ENCODE data around the gene KRTAP10-12.
"Not testable (repeated sequence)": the region's sequence is repeated elsewhere in the genome, so short reads cannot be mapped to it uniquely, and the experiment has no call there.

Gene KRTAP10-12

GRCh38 chr21:44697172-44697810, at the start of gene KRTAP10-12:
KRTAP10-12 (plus strand) TSS chr21:44697172; CDS start chr21:44697202, 30 bp downstream.
- H3K27ac ChIP-seq (ENCODE audit: low read depth, low read length); H3K4me3 ChIP-seq (ENCODE audit: low read depth in 1 of 2, low read length in 2 of 2); H3K4me1 ChIP-seq (ENCODE audit: control insufficient read depth in 1 of 2, insufficient read depth in 2 of 2, low read length in 2 of 2); H3K9ac ChIP-seq (ENCODE audit: low read depth in 1 of 2, low read length in 2 of 2); H3K9me3 ChIP-seq (ENCODE audit: control insufficient read depth in 1 of 2, low read length in 2 of 2); H3K36me3 ChIP-seq (ENCODE audit: control insufficient read depth in 1 of 2, insufficient read depth in 2 of 2, low read length in 2 of 2): not testable (repeated sequence)
- H3K27me3 ChIP-seq (ENCODE audit: control insufficient read depth in 1 of 2, insufficient read depth in 2 of 2, low read length in 2 of 2), result peaks cover 13 to 38% of the 10 kb centered on the region in 2 donors

- Histone ChIP-seq H3K4me1 (ENCODE audit: control insufficient read depth in 1 of 2, insufficient read depth in 2 of 2, low read length in 2 of 2) (no peaks in the 10 kb centered on the region), H3K9me3 (ENCODE audit: control insufficient read depth in 1 of 2, low read length in 2 of 2) (peaks cover 4 to 11% of the 10 kb centered on the region in 2 donors), H3K27ac (ENCODE audit: low read depth, low read length) (no peak overlapping the region), H3K36me3 (ENCODE audit: control insufficient read depth in 1 of 2, insufficient read depth in 2 of 2, low read length in 2 of 2) (no peaks in the 10 kb centered on the region), H3K9ac (ENCODE audit: low read depth in 1 of 2, low read length in 2 of 2) (no peak overlapping the region), H3K4me3 (ENCODE audit: low read depth in 1 of 2, low read length in 2 of 2) (no peak overlapping the region), H3K27me3 (ENCODE audit: control insufficient read depth in 1 of 2, insufficient read depth in 2 of 2, low read length in 2 of 2) (no peaks in the 10 kb centered on the region)
Measured at GRCh38 chr21:44647222-44647552, 49.8 kb upstream of the KRTAP10-12 start.

- no peak overlapping the region for H3K4me3 ChIP-seq (ENCODE audit: low read depth in 1 of 2, low read length in 2 of 2)
- no peak overlapping the region for H3K27ac ChIP-seq (ENCODE audit: low read depth, low read length)
- no peak overlapping the region for H3K9ac ChIP-seq (ENCODE audit: low read depth in 1 of 2, low read length in 2 of 2)
- H3K27me3 ChIP-seq (ENCODE audit: control insufficient read depth in 1 of 2, insufficient read depth in 2 of 2, low read length in 2 of 2), result no peaks in the 10 kb centered on the region
- H3K4me1 ChIP-seq (ENCODE audit: control insufficient read depth in 1 of 2, insufficient read depth in 2 of 2, low read length in 2 of 2), result no peaks in the 10 kb centered on the region
- H3K36me3 ChIP-seq (ENCODE audit: control insufficient read depth in 1 of 2, insufficient read depth in 2 of 2, low read length in 2 of 2), result no peaks in the 10 kb centered on the region
- H3K9me3 ChIP-seq (ENCODE audit: control insufficient read depth in 1 of 2, low read length in 2 of 2), result peaks cover 4 to 11% of the 10 kb centered on the region in 2 donors
Measured at GRCh38 chr21:44648557-44649311, 48.2 kb upstream of the KRTAP10-12 start.

GRCh38 chr21:44649521-44650100, 47.4 kb upstream of the KRTAP10-12 start:
- Histone ChIP-seq H3K9ac (ENCODE audit: low read depth in 1 of 2, low read length in 2 of 2) (no peak overlapping the region), H3K9me3 (ENCODE audit: control insufficient read depth in 1 of 2, low read length in 2 of 2) (peaks cover 0 to 3% of the 10 kb centered on the region in 2 donors), H3K36me3 (ENCODE audit: control insufficient read depth in 1 of 2, insufficient read depth in 2 of 2, low read length in 2 of 2) (no peaks in the 10 kb centered on the region), H3K27ac (ENCODE audit: low read depth, low read length) (no peak overlapping the region), H3K4me3 (ENCODE audit: low read depth in 1 of 2, low read length in 2 of 2) (no peak overlapping the region), H3K27me3 (ENCODE audit: control insufficient read depth in 1 of 2, insufficient read depth in 2 of 2, low read length in 2 of 2) (no peaks in the 10 kb centered on the region), H3K4me1 (ENCODE audit: control insufficient read depth in 1 of 2, insufficient read depth in 2 of 2, low read length in 2 of 2) (no peaks in the 10 kb centered on the region)

- Histone ChIP-seq H3K27me3 (ENCODE audit: control insufficient read depth in 1 of 2, insufficient read depth in 2 of 2, low read length in 2 of 2) (no peaks in the 10 kb centered on the region), H3K4me1 (ENCODE audit: control insufficient read depth in 1 of 2, insufficient read depth in 2 of 2, low read length in 2 of 2) (no peaks in the 10 kb centered on the region), H3K4me3 (ENCODE audit: low read depth in 1 of 2, low read length in 2 of 2) (no peak overlapping the region), H3K36me3 (ENCODE audit: control insufficient read depth in 1 of 2, insufficient read depth in 2 of 2, low read length in 2 of 2) (no peaks in the 10 kb centered on the region), H3K27ac (ENCODE audit: low read depth, low read length) (no peak overlapping the region), H3K9me3 (ENCODE audit: control insufficient read depth in 1 of 2, low read length in 2 of 2) (no peaks in the 10 kb centered on the region), H3K9ac (ENCODE audit: low read depth in 1 of 2, low read length in 2 of 2) (no peak overlapping the region)
Measured at GRCh38 chr21:44650265-44650972, 46.6 kb upstream of the KRTAP10-12 start.

- Histone ChIP-seq H3K4me3 (ENCODE audit: low read depth in 1 of 2, low read length in 2 of 2) (no peak overlapping the region), H3K36me3 (ENCODE audit: control insufficient read depth in 1 of 2, insufficient read depth in 2 of 2, low read length in 2 of 2) (no peaks in the 10 kb centered on the region), H3K4me1 (ENCODE audit: control insufficient read depth in 1 of 2, insufficient read depth in 2 of 2, low read length in 2 of 2) (no peaks in the 10 kb centered on the region), H3K9me3 (ENCODE audit: control insufficient read depth in 1 of 2, low read length in 2 of 2) (no peaks in the 10 kb centered on the region), H3K27ac (ENCODE audit: low read depth, low read length) (no peak overlapping the region), H3K9ac (ENCODE audit: low read depth in 1 of 2, low read length in 2 of 2) (no peak overlapping the region), H3K27me3 (ENCODE audit: control insufficient read depth in 1 of 2, insufficient read depth in 2 of 2, low read length in 2 of 2) (no peaks in the 10 kb centered on the region)
Measured at GRCh38 chr21:44650973-44651675, 45.8 kb upstream of the KRTAP10-12 start.

GRCh38 chr21:44653123-44653522, 43.8 kb upstream of the KRTAP10-12 start:
- H3K36me3 ChIP-seq (ENCODE audit: control insufficient read depth in 1 of 2, insufficient read depth in 2 of 2, low read length in 2 of 2), result no peaks in the 10 kb centered on the region
- no peak overlapping the region for H3K4me3 ChIP-seq (ENCODE audit: low read depth in 1 of 2, low read length in 2 of 2)
- no peaks in the 10 kb centered on the region for H3K27me3 ChIP-seq (ENCODE audit: control insufficient read depth in 1 of 2, insufficient read depth in 2 of 2, low read length in 2 of 2)
- no peak overlapping the region for H3K27ac ChIP-seq (ENCODE audit: low read depth, low read length)
- no peaks in the 10 kb centered on the region for H3K9me3 ChIP-seq (ENCODE audit: control insufficient read depth in 1 of 2, low read length in 2 of 2)
- no peaks in the 10 kb centered on the region for H3K4me1 ChIP-seq (ENCODE audit: control insufficient read depth in 1 of 2, insufficient read depth in 2 of 2, low read length in 2 of 2)
- no peak overlapping the region for H3K9ac ChIP-seq (ENCODE audit: low read depth in 1 of 2, low read length in 2 of 2)

- H3K27ac ChIP-seq (ENCODE audit: low read depth, low read length), result no peak overlapping the region
- no peaks in the 10 kb centered on the region for H3K27me3 ChIP-seq (ENCODE audit: control insufficient read depth in 1 of 2, insufficient read depth in 2 of 2, low read length in 2 of 2)
- no peaks in the 10 kb centered on the region for H3K36me3 ChIP-seq (ENCODE audit: control insufficient read depth in 1 of 2, insufficient read depth in 2 of 2, low read length in 2 of 2)
Measured at GRCh38 chr21:44653656-44654575, 43.1 kb upstream of the KRTAP10-12 start.

GRCh38 chr21:44654576-44655175, 42.3 kb upstream of the KRTAP10-12 start, which contains the start of gene KRTAP12-4:
KRTAP12-4 (minus strand) TSS chr21:44654659; CDS start chr21:44654614, 45 bp downstream.
- Histone ChIP-seq H3K27me3 (ENCODE audit: control insufficient read depth in 1 of 2, insufficient read depth in 2 of 2, low read length in 2 of 2) (no peaks in the 10 kb centered on the region), H3K4me3 (ENCODE audit: low read depth in 1 of 2, low read length in 2 of 2) (no peak within 1 kb of the TSS), H3K4me1 (ENCODE audit: control insufficient read depth in 1 of 2, insufficient read depth in 2 of 2, low read length in 2 of 2) (peaks cover 0 to 4% of the 10 kb centered on the region in 2 donors), H3K27ac (ENCODE audit: low read depth, low read length) (no peak within 1 kb of the TSS), H3K9ac (ENCODE audit: low read depth in 1 of 2, low read length in 2 of 2) (no peak within 1 kb of the TSS), H3K9me3 (ENCODE audit: control insufficient read depth in 1 of 2, low read length in 2 of 2) (no peaks in the 10 kb centered on the region), H3K36me3 (ENCODE audit: control insufficient read depth in 1 of 2, insufficient read depth in 2 of 2, low read length in 2 of 2) (no peaks in the 10 kb centered on the region)

More at GRCh38 chr21:44653656-44654575, 43.1 kb upstream of the KRTAP10-12 start:
- Histone ChIP-seq H3K4me3 (ENCODE audit: low read depth in 1 of 2, low read length in 2 of 2) (no peak overlapping the region), H3K9ac (ENCODE audit: low read depth in 1 of 2, low read length in 2 of 2) (no peak overlapping the region), H3K9me3 (ENCODE audit: control insufficient read depth in 1 of 2, low read length in 2 of 2) (no peaks in the 10 kb centered on the region), H3K4me1 (ENCODE audit: control insufficient read depth in 1 of 2, insufficient read depth in 2 of 2, low read length in 2 of 2) (peaks cover 0 to 4% of the 10 kb centered on the region in 2 donors)
